BE2C (cell line): ENCODE measurements around the gene WWOX.

Source experiments
- DNase-seq: peaks from one replicate; pipeline ENCODE4 v3.0.0-alpha.2; 2020
- H3K27me3 ChIP-seq: fragments of 250-450 bp; sonication (Bioruptor Pico); 2 replicates; pipeline ENCODE4 v1.5.1; 2020; ENCODE audit warnings: mild to moderate bottlenecking
- H3K36me3 ChIP-seq: fragments of 250-450 bp; sonication (Bioruptor Pico); 2 replicates; pipeline ENCODE4 v1.5.1; 2020; ENCODE audit warnings: mild to moderate bottlenecking
- H3K4me1 ChIP-seq: fragments of 250-450 bp; sonication (Bioruptor Pico); 2 replicates; pipeline ENCODE4 v1.5.1; 2020
- H3K4me3 ChIP-seq: 2 replicates; pipeline ENCODE4 v1.5.1; 2011; ENCODE audit warnings: low read depth, low read length
- H3K9me3 ChIP-seq: fragments of 250-450 bp; sonication (Bioruptor Pico); 2 replicates; pipeline ENCODE4 v1.5.1; 2020
- TF ChIP-seq, protein P1 (sequence below): IDR thresholded peaks from 2 replicates; pipeline ENCODE4 v1.5.1; 2012; ENCODE audit warnings: mild to moderate bottlenecking, low read depth, low read length

WWOX gene

DNA sequence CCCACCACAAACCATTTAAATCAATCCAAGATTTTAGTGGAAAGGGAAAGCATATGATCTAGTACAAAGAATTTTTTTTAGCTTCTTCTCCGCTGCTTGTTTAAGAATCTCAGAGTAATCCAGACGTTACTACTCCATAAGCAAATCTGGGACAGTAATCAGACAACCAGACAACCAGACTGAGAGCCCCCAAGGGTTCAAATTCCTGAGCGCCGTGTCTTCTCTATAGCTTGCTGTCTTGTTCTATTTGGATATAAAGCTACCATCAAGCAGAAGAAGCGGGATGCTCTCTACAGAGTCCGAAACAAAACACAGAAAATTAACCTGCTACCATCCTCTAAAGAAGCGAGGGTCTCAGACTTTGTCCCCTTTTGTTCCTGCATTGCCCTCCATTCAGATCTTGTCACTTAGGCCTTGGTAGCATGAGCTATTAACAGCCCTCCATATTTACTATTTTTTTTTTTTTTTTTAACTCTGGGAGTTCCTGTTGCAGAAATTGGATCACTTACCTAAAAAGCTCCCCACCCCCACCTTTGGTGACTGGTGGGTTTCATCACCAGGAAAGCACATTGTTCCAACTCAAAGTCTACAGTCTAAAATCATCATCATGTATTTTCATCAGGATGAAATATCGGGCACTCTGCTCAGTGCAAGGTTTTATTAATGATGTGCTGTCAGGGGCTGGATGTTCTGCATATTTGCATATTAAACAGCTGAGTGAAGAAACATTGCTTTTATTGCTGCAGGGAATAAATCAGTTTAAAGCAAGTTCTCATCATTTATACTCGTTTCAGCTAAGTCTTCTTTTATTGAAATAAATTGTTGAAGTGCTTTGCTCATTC, 576.7 kb downstream of the WWOX start:
- TF ChIP-seq, protein P1, sequence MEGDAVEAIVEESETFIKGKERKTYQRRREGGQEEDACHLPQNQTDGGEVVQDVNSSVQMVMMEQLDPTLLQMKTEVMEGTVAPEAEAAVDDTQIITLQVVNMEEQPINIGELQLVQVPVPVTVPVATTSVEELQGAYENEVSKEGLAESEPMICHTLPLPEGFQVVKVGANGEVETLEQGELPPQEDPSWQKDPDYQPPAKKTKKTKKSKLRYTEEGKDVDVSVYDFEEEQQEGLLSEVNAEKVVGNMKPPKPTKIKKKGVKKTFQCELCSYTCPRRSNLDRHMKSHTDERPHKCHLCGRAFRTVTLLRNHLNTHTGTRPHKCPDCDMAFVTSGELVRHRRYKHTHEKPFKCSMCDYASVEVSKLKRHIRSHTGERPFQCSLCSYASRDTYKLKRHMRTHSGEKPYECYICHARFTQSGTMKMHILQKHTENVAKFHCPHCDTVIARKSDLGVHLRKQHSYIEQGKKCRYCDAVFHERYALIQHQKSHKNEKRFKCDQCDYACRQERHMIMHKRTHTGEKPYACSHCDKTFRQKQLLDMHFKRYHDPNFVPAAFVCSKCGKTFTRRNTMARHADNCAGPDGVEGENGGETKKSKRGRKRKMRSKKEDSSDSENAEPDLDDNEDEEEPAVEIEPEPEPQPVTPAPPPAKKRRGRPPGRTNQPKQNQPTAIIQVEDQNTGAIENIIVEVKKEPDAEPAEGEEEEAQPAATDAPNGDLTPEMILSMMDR: no peak
- Histone ChIP-seq H3K36me3 (no peaks in the 10 kb centered on the region), H3K27me3 (no peaks in the 10 kb centered on the region), H3K4me1 (no peaks in the 10 kb centered on the region), H3K9me3 (peaks cover 2% of the 10 kb centered on the region), H3K4me3 (no peak overlapping the region)
- DNase-seq: no peak

DNA sequence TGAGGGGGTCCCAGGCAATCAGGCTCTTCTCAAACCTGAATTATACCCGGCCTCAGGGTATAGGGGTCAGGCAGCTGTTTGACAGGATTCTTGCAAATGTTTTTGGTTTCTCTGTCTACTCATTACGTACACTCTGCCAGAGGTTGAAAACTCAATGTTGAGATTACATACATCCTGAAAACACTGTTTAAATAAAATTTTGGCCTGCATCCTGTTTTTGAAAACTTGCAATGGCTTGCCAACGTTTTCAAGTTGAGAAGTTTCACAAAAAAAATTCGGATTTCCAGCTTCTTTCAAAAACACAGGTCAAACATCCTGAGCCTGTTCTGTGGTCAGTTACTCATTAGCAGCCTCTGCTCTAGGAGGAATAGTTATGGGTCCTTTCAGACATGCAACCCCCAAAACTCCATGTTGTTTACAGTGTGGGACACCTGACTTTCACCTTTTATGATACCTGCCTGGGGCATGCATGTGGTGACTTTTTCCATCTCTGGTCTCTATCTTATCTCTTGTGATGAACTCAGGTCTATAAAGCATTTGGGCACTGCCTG, 577.8 kb downstream of the WWOX start:
- Histone ChIP-seq H3K4me3 (no peak overlapping the region), H3K36me3 (no peaks in the 10 kb centered on the region), H3K4me1 (no peaks in the 10 kb centered on the region), H3K27me3 (no peaks in the 10 kb centered on the region), H3K9me3 (peaks cover under 1% of the 10 kb centered on the region)
- no peak for DNase-seq
- TF ChIP-seq, protein P1: no peak

DNA sequence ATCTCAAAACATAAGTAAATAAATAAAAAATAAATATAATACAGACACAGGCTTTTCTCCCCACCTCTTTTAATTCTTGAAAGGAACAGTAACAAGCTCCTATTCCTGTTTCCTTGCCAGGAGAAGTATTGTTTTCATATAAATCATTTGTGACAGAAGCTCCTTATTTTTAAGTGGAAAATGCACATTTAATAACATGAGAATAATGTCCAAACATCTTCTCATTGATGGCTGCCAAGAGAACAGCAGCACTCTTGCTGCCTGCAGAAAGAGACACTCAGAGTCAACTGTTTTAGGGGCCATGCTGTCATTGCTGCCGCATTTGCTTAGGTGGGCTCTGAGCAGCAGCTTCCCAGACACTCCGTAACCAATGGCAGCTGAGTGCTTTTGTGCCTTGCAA, 580.1 kb downstream of the WWOX start:
- H3K27me3 ChIP-seq: no peaks in the 10 kb centered on the region
- TF ChIP-seq, protein P1: no peak
- H3K4me3 ChIP-seq: no peak overlapping the region
- no peak for DNase-seq
- H3K36me3 ChIP-seq: no peaks in the 10 kb centered on the region
- no peaks in the 10 kb centered on the region for H3K4me1 ChIP-seq
- no peaks in the 10 kb centered on the region; the same call in none of the 2 replicates for H3K9me3 ChIP-seq

DNA sequence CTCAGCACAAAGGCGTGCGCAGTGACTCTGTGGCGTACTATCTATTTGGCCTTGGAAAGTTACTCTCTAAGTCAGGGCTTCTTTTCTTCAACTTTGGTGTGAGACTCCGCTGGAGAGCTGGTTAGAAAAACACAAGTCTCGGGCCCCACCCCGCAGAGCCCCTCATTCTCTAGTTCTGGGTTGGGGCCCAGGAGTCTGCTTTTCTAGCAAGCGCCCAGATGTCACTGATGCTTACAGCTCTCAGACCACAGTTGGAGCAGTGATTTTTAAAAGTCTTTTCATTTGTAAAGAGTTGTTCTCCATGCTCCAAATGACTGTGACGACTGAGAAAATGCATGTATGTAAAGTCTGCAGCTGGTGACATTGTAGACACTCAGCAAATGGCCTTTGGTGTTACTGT, 582.3 kb downstream of the WWOX start:
- TF ChIP-seq, protein P1: no peak
- Histone ChIP-seq H3K4me3 (no peak overlapping the region), H3K4me1 (no peaks in the 10 kb centered on the region), H3K9me3 (no peaks in the 10 kb centered on the region; the same call in none of the 2 replicates), H3K27me3 (no peaks in the 10 kb centered on the region), H3K36me3 (no peaks in the 10 kb centered on the region)
- no peak for DNase-seq

DNA sequence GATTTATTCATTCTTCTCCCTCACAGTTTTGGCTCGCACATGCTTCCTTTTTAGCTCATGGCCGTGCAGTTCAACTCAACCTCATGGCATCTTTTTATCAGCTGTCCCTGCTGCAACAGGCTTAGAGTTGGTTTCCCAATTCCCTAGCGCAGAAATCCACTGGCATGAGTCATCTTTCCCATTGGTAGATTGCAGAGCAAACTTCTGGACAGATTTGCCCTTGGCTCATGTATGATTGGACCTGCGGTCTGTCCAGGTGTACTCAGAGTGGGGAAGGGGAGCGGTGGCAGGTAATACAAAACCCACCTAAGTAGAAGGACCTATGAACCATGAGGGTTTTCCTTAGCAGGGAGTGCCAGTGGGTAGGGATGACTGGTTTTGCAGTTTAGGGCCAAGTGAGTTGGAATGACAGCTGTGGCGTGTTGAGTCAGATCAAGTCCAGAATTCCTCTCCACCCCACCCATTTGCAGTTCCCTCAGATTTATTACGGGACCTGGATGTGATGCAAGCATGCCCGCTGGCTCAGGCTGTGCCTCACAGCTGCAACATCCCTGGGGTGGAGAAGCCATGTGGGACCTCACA, 584.7 kb downstream of the WWOX start:
- no peak for DNase-seq
- no peaks in the 10 kb centered on the region for H3K36me3 ChIP-seq

More for the DNA sequence above, 584.7 kb downstream of the WWOX start:
- Histone ChIP-seq H3K4me1 (no peaks in the 10 kb centered on the region), H3K9me3 (no peaks in the 10 kb centered on the region; the same call in none of the 2 replicates), H3K4me3 (no peak overlapping the region), H3K27me3 (no peaks in the 10 kb centered on the region)
- TF ChIP-seq, protein P1: no peak
